HG03442 (cell line): Measurements from ENCODE around the gene TMEM131.
"Not testable (repeated sequence)": the region's sequence is repeated elsewhere in the genome, so short reads cannot be mapped to it uniquely, and the experiment has no call there.

Source experiments
- ATAC-seq: cut with Tn5 transposase; IDR thresholded peaks from one replicate; pipeline ENCODE4 v1.9.1; 2021; ENCODE audit warnings: mild to moderate bottlenecking, moderate library complexity; ENCODE audit not compliant: unreplicated experiment

TMEM131 gene

GRCh38 chr2:97714084-97714949, 281.4 kb downstream of the TMEM131 start:
- ATAC-seq, result no peak

- ATAC-seq, result no peak
Measured at GRCh38 chr2:97713296-97714083, 282.3 kb downstream of the TMEM131 start, which contains the start of gene ZAP70. Gene ZAP70, plus strand, starts transcription at chr2:97713576. Its CDS starts 10,461 bp downstream, at chr2:97724037.

- no peak for ATAC-seq
Measured at GRCh38 chr2:97712693-97713295, 283.0 kb downstream of the TMEM131 start.

- not testable (repeated sequence) for ATAC-seq
Measured at GRCh38 chr2:97712175-97712574, 283.6 kb downstream of the TMEM131 start.

GRCh38 chr2:97711394-97711711, 284.4 kb downstream of the TMEM131 start:
- ATAC-seq, result no peak

GRCh38 chr2:97708608-97709007, 287.1 kb downstream of the TMEM131 start:
- ATAC-seq, result no peak

- ATAC-seq, result no peak
Measured at GRCh38 chr2:97708048-97708380, 287.7 kb downstream of the TMEM131 start.

GRCh38 chr2:97707362-97708047, 288.2 kb downstream of the TMEM131 start:
- ATAC-seq, result no peak

- ATAC-seq, result no peak
Measured at GRCh38 chr2:97706708-97707345, 288.9 kb downstream of the TMEM131 start.
